ENCODE measurements around the gene OGFOD1.

DNA sequence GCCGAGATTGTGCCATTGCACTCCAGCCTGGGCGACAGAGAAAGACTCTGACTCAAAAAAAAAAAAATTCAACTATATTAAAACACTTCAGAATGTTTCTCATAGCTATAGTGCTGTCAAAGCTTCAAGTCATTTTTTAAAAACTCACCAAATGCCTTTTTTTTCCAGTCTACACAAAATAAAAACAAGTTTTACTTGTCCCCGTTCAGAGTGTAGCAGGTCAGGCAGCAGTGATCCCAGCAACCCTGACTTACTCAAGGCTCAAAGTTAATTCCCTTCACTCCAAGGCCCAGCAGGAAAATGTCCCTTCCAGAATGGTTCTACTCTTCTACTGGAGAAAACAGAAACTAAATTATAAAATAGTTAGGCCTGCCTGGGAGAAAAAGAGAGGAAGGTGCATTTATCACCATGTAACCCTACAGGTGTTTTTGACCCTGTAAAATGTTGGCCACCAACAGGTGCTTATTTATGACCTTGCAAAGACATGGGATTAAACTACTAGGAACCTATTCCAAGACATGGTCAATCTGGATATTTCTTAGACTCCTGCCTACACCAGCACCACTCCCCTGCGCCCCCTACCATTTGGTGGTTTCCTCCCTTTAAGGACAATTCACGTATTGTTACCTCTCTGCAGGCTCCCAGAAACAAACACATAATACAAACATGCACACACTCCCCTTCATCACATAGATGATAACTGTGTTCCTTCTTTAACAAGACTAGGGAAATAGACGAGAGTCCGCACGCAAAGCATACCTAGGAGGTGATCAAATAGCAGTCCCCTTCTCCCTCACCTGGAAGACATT lies 31.4 kb upstream of the OGFOD1 start:
- TF ChIP-seq, protein P1, sequence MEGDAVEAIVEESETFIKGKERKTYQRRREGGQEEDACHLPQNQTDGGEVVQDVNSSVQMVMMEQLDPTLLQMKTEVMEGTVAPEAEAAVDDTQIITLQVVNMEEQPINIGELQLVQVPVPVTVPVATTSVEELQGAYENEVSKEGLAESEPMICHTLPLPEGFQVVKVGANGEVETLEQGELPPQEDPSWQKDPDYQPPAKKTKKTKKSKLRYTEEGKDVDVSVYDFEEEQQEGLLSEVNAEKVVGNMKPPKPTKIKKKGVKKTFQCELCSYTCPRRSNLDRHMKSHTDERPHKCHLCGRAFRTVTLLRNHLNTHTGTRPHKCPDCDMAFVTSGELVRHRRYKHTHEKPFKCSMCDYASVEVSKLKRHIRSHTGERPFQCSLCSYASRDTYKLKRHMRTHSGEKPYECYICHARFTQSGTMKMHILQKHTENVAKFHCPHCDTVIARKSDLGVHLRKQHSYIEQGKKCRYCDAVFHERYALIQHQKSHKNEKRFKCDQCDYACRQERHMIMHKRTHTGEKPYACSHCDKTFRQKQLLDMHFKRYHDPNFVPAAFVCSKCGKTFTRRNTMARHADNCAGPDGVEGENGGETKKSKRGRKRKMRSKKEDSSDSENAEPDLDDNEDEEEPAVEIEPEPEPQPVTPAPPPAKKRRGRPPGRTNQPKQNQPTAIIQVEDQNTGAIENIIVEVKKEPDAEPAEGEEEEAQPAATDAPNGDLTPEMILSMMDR (IDR thresholded peaks at IDR 0.05; ENCODE audit: insufficient read depth, low read depth, low read length), result no peak
- TF ChIP-seq EZH2 (IDR thresholded peaks at IDR 0.05; ENCODE audit: insufficient read depth, low read length), result no peak

Data from astrocyte (in vitro differentiated cells and primary cell).